ENCODE measurements around the gene NDUFS8.
"Not testable (repeated sequence)": the region's sequence is repeated elsewhere in the genome, so short reads cannot be mapped to it uniquely, and the experiment has no call there.

The NDUFS8 gene

DNA sequence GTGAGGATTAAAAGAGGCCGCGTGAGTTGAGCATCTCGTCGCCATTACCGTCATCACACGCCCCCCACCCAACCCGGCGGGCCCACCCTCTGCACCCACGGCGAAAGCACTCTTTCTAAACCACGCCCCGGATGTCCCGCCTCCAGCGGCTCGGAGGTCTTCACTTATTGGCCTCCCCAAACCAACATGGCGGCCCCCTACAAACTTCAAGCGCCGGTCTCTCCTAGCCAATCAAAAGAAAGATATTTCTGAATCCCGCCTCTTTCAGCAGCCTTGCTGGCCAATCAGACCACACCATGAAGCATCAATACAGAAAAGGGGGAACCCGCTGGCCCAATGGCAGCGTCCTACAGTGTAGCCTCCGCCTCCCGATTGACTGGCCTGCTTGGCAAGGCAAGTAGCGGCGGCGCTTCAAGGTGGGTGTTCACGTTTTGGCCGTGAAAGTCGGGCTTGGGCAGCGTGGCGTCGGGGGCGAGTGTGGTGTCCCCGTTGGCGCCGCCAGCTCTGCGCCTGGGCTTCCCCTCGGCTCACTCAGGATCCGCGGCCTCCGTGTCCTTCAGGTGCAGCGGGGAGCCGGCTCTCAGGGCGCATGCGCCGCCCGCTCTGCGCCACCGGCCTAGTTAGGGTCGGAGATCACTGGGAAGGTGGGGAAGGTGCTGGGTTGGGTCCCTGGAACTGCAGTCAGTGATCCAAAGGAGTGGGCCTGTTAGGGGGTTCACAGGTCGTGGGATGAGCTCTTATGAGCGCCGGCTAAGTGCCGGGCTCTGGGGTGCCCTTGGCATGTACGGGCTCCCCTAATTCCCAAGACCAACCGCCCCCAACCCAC lies at the start of gene NDUFS8:
NDUFS8 (plus strand) TSS at position 364 of the 826 bp plus-strand sequence. CDS start 1,471 bp downstream, outside the sequence.
- H3K36me3 ChIP-seq (replicated peaks) = peaks cover 27% of the 10 kb centered on the region
- in situ Hi-C loops (cut with MboI; ENCODE audit: low sequenced_read_pairs) = no loop called here
- peak within 1 kb of the TSS; percentile 82 for H3K4me3 ChIP-seq
- peaks cover 8% of the 10 kb centered on the region for H3K4me1 ChIP-seq
- DNase-seq (ENCODE audit: low spot score in 2 of 2) = peak; percentile 99
- H3K9me3 ChIP-seq = peaks cover 2% of the 10 kb centered on the region; the same call in 1 of the 2 replicates
- H3K27me3 ChIP-seq (ENCODE audit: low read depth) = no peaks in the 10 kb centered on the region

- in situ Hi-C loops (cut with MboI; ENCODE audit: low sequenced_read_pairs); H3K27me3 ChIP-seq (ENCODE audit: low read depth); H3K4me3 ChIP-seq; DNase-seq (ENCODE audit: low spot score in 2 of 2); H3K4me1 ChIP-seq; H3K36me3 ChIP-seq (replicated peaks); H3K9me3 ChIP-seq: not testable (repeated sequence)
These were observed 49.3 kb upstream of the NDUFS8 start for GRCh38 chr11:67981226-67981625.

DNA sequence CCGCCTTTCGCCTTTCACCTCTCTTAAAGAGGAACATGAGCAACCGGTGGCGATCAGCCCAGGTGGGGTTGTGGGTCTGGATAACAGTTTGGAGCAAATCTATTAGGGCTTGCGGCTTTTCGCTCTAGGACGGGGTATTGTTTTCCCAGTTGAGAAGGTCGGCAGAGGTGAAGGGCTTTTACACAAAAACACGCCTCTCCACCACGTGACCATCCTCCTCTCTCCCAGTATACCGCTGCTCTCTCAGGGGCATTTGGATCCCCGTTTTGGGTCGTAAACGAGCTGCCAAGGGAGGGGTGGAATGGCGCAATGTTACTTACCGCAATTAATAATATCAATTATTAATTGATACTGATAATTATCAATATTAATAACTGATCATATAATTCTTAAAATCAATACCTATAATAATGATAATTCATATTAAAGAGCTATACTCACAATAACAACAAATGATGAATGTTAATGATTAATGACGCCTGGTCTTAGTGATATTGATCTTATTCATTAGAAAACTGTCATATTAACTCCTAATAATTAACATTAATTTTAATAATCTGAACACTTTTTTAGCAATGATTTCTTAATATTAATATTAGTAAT lies 48.1 kb upstream of the NDUFS8 start:
- H3K4me1 ChIP-seq; DNase-seq (ENCODE audit: low spot score in 2 of 2); H3K4me3 ChIP-seq; H3K9me3 ChIP-seq; in situ Hi-C loops (cut with MboI; ENCODE audit: low sequenced_read_pairs); H3K27me3 ChIP-seq (ENCODE audit: low read depth); H3K36me3 ChIP-seq (replicated peaks): not testable (repeated sequence)

- Histone ChIP-seq H3K4me1 (no peaks in the 10 kb centered on the region), H3K36me3 (replicated peaks) (no peaks in the 10 kb centered on the region), H3K9me3 (no peaks in the 10 kb centered on the region), H3K4me3 (no peak overlapping the region), H3K27me3 (ENCODE audit: low read depth) (no peaks in the 10 kb centered on the region)
- in situ Hi-C loops (cut with MboI; ENCODE audit: low sequenced_read_pairs) = no loop called here
- no peak for DNase-seq (ENCODE audit: low spot score in 2 of 2)
These were observed 46.5 kb upstream of the NDUFS8 start for GRCh38 chr11:67983951-67984350.

- H3K4me3 ChIP-seq; H3K9me3 ChIP-seq; H3K36me3 ChIP-seq (replicated peaks); in situ Hi-C loops (cut with MboI; ENCODE audit: low sequenced_read_pairs); H3K4me1 ChIP-seq; DNase-seq (ENCODE audit: low spot score in 2 of 2); H3K27me3 ChIP-seq (ENCODE audit: low read depth): not testable (repeated sequence)
These were observed 45.2 kb upstream of the NDUFS8 start for GRCh38 chr11:67985302-67985701.

GRCh38 chr11:67990546-67991346 lies 39.7 kb upstream of the NDUFS8 start:
- in situ Hi-C loops (cut with MboI; ENCODE audit: low sequenced_read_pairs); H3K4me1 ChIP-seq: not testable (repeated sequence)

DNA sequence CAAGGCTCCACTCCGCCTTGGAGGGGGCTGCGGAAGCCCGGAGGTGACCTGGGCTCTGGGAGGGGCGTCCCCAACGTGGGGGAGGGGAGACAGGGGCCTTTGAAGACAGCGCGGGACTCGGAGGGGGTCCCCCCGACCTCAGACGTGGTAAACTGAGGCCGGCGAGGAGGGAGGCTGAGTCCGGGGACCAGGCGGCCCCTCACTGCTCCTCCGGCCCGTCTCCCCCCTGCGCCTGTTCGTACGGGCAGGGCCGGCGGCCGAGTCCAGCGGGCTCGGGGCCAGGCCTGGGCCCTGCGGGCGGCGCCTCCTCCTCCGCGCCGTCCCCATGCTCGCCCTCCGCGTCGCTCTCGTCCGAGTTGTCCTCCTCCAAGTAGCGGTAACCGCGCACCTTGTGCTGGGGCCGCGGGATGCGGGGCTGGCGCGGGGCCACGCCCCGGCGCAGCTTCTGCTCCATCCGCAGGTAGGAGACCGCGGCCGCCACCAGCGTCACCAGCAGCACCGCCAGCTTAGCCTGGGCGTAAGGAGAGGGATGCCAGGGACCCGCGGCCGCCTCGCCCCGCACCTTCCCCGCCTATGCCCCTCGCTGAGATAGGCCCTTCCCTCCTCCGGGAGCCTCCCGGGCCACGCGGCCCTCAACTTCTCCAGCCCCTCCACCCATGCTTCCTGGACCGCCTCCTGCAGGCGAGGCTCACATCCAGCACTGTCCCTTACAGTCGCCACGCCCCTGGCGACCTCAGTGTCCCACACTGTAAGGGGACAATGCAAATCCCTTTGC lies 38.9 kb upstream of the NDUFS8 start:
- H3K4me3 ChIP-seq; H3K4me1 ChIP-seq; H3K36me3 ChIP-seq (replicated peaks); in situ Hi-C loops (cut with MboI; ENCODE audit: low sequenced_read_pairs); DNase-seq (ENCODE audit: low spot score in 2 of 2); H3K9me3 ChIP-seq; H3K27me3 ChIP-seq (ENCODE audit: low read depth): not testable (repeated sequence)

More at GRCh38 chr11:67990546-67991346, 39.7 kb upstream of the NDUFS8 start:
- not testable (repeated sequence) for H3K4me3 ChIP-seq; H3K27me3 ChIP-seq (ENCODE audit: low read depth); DNase-seq (ENCODE audit: low spot score in 2 of 2); H3K9me3 ChIP-seq; H3K36me3 ChIP-seq (replicated peaks)

GRCh38 chr11:67993821-67994220 lies 36.7 kb upstream of the NDUFS8 start:
- H3K9me3 ChIP-seq; H3K4me3 ChIP-seq; H3K27me3 ChIP-seq (ENCODE audit: low read depth); H3K36me3 ChIP-seq (replicated peaks); in situ Hi-C loops (cut with MboI; ENCODE audit: low sequenced_read_pairs); H3K4me1 ChIP-seq: not testable (repeated sequence)
- peak in 1 of 2 experiments; percentile 65 for DNase-seq (ENCODE audit: low spot score in 2 of 2)

DNA sequence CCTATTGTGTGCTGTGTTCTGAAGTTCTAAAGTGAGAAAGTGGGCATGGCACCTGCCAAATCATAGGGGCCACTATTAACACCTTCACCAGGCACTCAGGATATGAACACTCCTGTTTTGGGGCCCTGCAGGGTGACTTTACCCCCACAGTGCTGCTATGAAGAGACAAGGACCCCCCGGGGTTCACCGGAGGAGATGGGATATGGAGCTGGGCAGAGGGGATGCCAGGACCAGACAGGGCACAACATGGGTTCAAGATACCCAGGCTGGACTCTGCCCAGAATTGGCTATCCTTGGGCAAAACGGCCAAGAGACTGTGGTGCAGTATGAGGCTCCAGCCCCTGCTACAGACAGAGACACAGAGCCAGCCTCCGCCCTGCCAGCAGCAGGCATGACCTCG lies 36.1 kb upstream of the NDUFS8 start:
- DNase-seq (ENCODE audit: low spot score in 2 of 2); H3K27me3 ChIP-seq (ENCODE audit: low read depth); H3K4me3 ChIP-seq; in situ Hi-C loops (cut with MboI; ENCODE audit: low sequenced_read_pairs); H3K36me3 ChIP-seq (replicated peaks); H3K9me3 ChIP-seq; H3K4me1 ChIP-seq: not testable (repeated sequence)

GRCh38 chr11:67995129-67995528 lies 35.4 kb upstream of the NDUFS8 start:
- H3K36me3 ChIP-seq (replicated peaks); H3K27me3 ChIP-seq (ENCODE audit: low read depth); H3K4me1 ChIP-seq; H3K4me3 ChIP-seq; H3K9me3 ChIP-seq; DNase-seq (ENCODE audit: low spot score in 2 of 2); in situ Hi-C loops (cut with MboI; ENCODE audit: low sequenced_read_pairs): not testable (repeated sequence)

- DNase-seq (ENCODE audit: low spot score in 2 of 2); in situ Hi-C loops (cut with MboI; ENCODE audit: low sequenced_read_pairs); H3K36me3 ChIP-seq (replicated peaks); H3K4me1 ChIP-seq; H3K27me3 ChIP-seq (ENCODE audit: low read depth); H3K9me3 ChIP-seq; H3K4me3 ChIP-seq: not testable (repeated sequence)
These were observed 34.9 kb upstream of the NDUFS8 start for GRCh38 chr11:67995579-67995978.

DNA sequence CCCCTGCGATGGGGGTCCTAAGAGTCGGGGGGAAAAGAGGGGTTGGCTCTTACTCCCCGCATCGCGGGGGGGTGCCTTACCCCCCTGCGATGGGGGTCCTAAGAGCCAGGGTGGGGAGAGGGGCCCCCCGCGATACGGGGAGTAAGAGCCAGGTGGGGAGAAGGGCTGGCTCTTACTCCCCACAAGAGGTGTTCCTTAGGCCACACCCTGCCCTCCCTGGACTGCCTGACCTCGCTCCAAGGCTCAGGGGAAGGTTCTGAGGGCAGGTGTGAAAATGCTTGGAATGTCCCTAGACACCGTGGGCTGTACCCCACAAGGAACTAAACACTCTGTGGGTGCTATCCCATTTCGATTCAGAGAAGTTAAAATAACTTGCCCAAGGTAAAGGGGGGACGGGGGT lies 34.4 kb upstream of the NDUFS8 start:
- in situ Hi-C loops (cut with MboI; ENCODE audit: low sequenced_read_pairs) = no loop called here
- DNase-seq (ENCODE audit: low spot score in 2 of 2) = no peak
- H3K4me3 ChIP-seq = no peak overlapping the region
- H3K36me3 ChIP-seq (replicated peaks) = peaks cover 3% of the 10 kb centered on the region; the same call in 1 of the 2 replicates
- H3K4me1 ChIP-seq = no peaks in the 10 kb centered on the region; the same call in 1 of the 2 replicates
- H3K27me3 ChIP-seq (ENCODE audit: low read depth) = no peaks in the 10 kb centered on the region
- H3K9me3 ChIP-seq = no peaks in the 10 kb centered on the region

All from HAP-1 (cell line).